ENCODE measurements around the gene AMIGO2.

AMIGO2 gene

DNA sequence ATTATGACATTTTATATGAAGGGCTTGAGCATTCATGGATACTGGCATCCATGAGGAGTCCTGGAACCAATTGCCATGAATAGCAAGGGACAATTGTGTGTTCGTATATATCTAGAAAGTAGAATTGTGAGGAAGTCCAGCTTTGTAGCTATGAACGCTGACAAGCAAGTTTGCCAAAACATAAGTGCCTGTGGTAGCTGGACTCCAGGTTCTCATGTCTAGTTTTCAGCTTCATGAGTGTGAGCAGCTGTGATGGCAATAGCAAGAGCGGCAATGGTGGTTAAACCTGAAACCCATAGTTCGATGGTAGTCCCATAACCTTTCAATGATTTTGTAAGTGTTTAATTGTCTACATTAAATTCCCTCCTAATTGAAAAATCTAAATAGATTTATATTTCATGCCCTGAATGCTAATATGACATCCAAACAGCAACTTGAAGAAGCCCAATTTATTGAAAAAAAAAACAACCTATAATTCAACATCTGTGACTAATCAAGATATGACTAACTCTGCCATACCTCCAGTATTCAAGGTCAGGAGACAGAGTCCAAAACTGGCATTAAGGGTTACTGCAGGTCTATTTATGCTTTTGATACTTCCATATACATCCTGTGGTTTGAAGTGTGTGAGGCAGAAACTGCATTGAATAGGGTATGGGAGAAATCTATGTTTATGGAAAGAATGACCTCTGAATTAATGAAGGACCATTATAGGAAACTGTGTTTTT, 50.6 kb downstream of the AMIGO2 start:
- DNase-seq = no peak

DNA sequence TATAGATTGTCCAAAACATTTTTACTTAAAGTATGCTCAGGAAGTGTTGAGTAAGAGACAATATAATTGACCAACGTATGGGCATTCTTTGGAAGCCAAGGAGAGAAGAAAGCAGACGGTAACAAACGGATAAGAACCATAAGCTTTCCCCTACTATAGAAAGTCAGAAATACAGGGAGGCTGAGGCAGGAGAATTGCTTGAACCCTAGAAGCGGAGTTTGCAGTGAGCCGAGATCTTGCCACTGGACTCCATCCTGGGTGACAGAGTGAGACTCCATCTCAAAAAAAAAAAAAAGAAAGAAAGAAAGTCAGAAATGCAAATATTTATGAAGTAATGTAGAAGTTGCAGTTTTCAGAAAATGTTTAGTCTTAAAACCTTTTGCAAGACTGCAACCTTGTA, 51.6 kb downstream of the AMIGO2 start:
- no peak for DNase-seq

Data from CD4-positive, alpha-beta T cell treated with Interleukin-10 for 1 hour (primary cell).